HCT116 (cell line): ENCODE data around the gene XG. TPM values are rescaled to one million over a fixed set of nuclear protein-coding genes. Genes with fewer than 3 reads are reported as not detected.
"Not testable (repeated sequence)": the region's sequence is repeated elsewhere in the genome, so short reads cannot be mapped to it uniquely, and the experiment has no call there.

Source experiments
- ATAC-seq: fragments of 200-7000 bp; cut with Tn5 transposase; 2 replicates; pipeline ENCODE4 v1.9.1; 2020; ENCODE audit warnings: mild to moderate bottlenecking, moderate library complexity
- BruUV-seq: library from RNA; stranded (reverse); fragments of 400-500 nt; replicated peaks from 2 replicates; lab custom pipeline; 2021; lab: Mats Ljungman, UMichigan
- CTCF ChIA-PET: fragments of 300-600 bp; sonication (Branson Sonifier 250); formaldehyde crosslinking; loops from one replicate; lab custom pipeline; 2021; ENCODE audit warnings: antibody characterized with exemption; lab: Charles Lee
- POLR2A ChIA-PET: fragments of 300-600, 350-600 bp; sonication (Branson Sonifier 250); formaldehyde crosslinking; loops from one replicate; lab custom pipeline; 2021; ENCODE audit warnings: antibody characterized with exemption; lab: Charles Lee
- RAD21 ChIA-PET, 2 experiments: fragments of 300-600 bp; sonication (Branson Sonifier 250); formaldehyde crosslinking; loops; one replicate each; lab custom pipeline; 2023; ENCODE audit warnings: low total read pairs in 2 of 2; ENCODE audit not compliant: uncharacterized antibody in 2 of 2, unreplicated experiment in 2 of 2, low non-redundant PET in 1 of 2; lab: Charles Lee
- DNase-seq: peaks from one replicate; pipeline ENCODE4 v3.0.0-alpha.2; 2010; ENCODE audit warnings: low read depth, low spot score
- H2AFZ ChIP-seq: fragments of 200-600 bp; shearing (Covaris generic), sonication (generic); 2 replicates; pipeline ENCODE4 v1.6.1; 2017; ENCODE audit warnings: low read depth, mixed run types, mixed read lengths, antibody characterized with exemption, low read length; ENCODE audit not compliant: poor library complexity, severe bottlenecking
- H3K27ac ChIP-seq: 2 replicates; pipeline ENCODE4 v1.5.1; 2012; ENCODE audit warnings: low read depth, low read length
- H3K27me3 ChIP-seq: fragments of 200-600 bp; sonication (generic); 2 replicates; pipeline ENCODE4 v1.6.1; 2016; ENCODE audit warnings: mixed run types, low read length, mixed read lengths; ENCODE audit not compliant: insufficient read depth
- H3K36me3 ChIP-seq, 2 experiments: fragments of 200-500 bp in 1 of 2; fragments of 200-600 bp in 1 of 2; sonication (Bioruptor generic) in 1 of 2; sonication (generic) in 1 of 2; 2 replicates each; pipeline versions ENCODE4 v1.5.1 to v1.6.1; 2014 to 2016; ENCODE audit warnings: low read length in 2 of 2, inconsistent platforms in 1 of 2, mixed read lengths in 1 of 2, mixed run types in 1 of 2; ENCODE audit not compliant: insufficient read depth in 2 of 2, control insufficient read depth in 1 of 2
- H3K4me1 ChIP-seq, 2 experiments: fragments of 200-600 bp in 1 of 2; sonication (generic) in 1 of 2; 2 replicates each; pipeline versions ENCODE4 v1.5.1 to v1.6.1; 2012 to 2017; ENCODE audit warnings: low read length in 2 of 2, inconsistent platforms in 1 of 2, mild to moderate bottlenecking in 1 of 2, mixed read lengths in 1 of 2, mixed run types in 1 of 2, moderate library complexity in 1 of 2; ENCODE audit not compliant: insufficient read depth in 2 of 2, control insufficient read depth in 1 of 2
- H3K4me2 ChIP-seq: fragments of 200-600 bp; sonication (generic); 2 replicates; pipeline ENCODE4 v1.6.1; 2017; ENCODE audit warnings: mixed run types, low read length, mixed read lengths
- H3K4me3 ChIP-seq, 2 experiments: fragments of 200-600 bp in 1 of 2; sonication (generic) in 1 of 2; replicated peaks in 1 of 2; 2 replicates each; pipeline ENCODE4 v1.5.1; 2011 to 2016; ENCODE audit warnings: low read length in 2 of 2, control low read depth in 1 of 2, low read depth in 1 of 2, mild to moderate bottlenecking in 1 of 2, mixed read lengths in 1 of 2, mixed run types in 1 of 2
- H3K79me2 ChIP-seq: fragments of 200-600 bp; sonication (generic); 2 replicates; pipeline ENCODE4 v1.6.1; 2017; ENCODE audit warnings: mild to moderate bottlenecking, mixed run types, low read length, moderate library complexity, mixed read lengths; ENCODE audit not compliant: insufficient read depth
- H3K9ac ChIP-seq: fragments of 200-600 bp; sonication (generic); 2 replicates; pipeline ENCODE4 v1.6.1; 2016; ENCODE audit warnings: low read length, mixed read lengths
- H3K9me2 ChIP-seq: fragments of 200-600 bp; sonication (generic), shearing (Covaris generic); 2 replicates; pipeline ENCODE4 v1.6.1; 2017; ENCODE audit warnings: mixed run types, mild to moderate bottlenecking, moderate library complexity; ENCODE audit not compliant: insufficient read depth
- H3K9me3 ChIP-seq, 2 experiments: fragments of 200-500 bp in 1 of 2; fragments of 200-600 bp in 1 of 2; sonication (Bioruptor generic) in 1 of 2; sonication (generic) in 1 of 2; 2 replicates each; pipeline ENCODE4 v1.6.1; 2014 to 2017; ENCODE audit warnings: low read length in 2 of 2, mixed read lengths in 2 of 2, inconsistent platforms in 1 of 2, low read depth in 1 of 2, mild to moderate bottlenecking in 1 of 2, mixed run types in 1 of 2, moderate library complexity in 1 of 2; ENCODE audit not compliant: control insufficient read depth in 1 of 2, insufficient read depth in 1 of 2
- H4K20me1 ChIP-seq: fragments of 200-600 bp; sonication (generic), shearing (Covaris generic); 2 replicates; pipeline ENCODE4 v1.6.1; 2017; ENCODE audit warnings: mixed run types, mild to moderate bottlenecking, moderate library complexity; ENCODE audit not compliant: insufficient read depth
- ELF1 ChIP-seq: IDR thresholded peaks from 2 replicates; pipeline ENCODE4 v1.6.1; 2012; ENCODE audit warnings: low read depth, borderline replicate concordance
- MAX ChIP-seq: IDR thresholded peaks from 2 replicates; pipeline ENCODE4 v1.6.1; 2012
- SIN3A ChIP-seq: IDR thresholded peaks from 2 replicates; pipeline ENCODE4 v1.6.1; 2012; ENCODE audit warnings: low read depth
- SRF ChIP-seq: IDR thresholded peaks from 2 replicates; pipeline ENCODE4 v1.6.1; 2012; ENCODE audit warnings: low read depth
- intact Hi-C: fragments of 100-400 bp; cut with micrococcal nuclease; formaldehyde crosslinking; loops from 2 replicates; pipeline ENCODE4 v1.10.0; 2022
- total RNA-seq: library from RNA; stranded (reverse); gene quantifications from one replicate; pipeline ENCODE4 v1.2.1, GENCODE V29; 2021; ENCODE audit not compliant: unreplicated experiment
- TF ChIP-seq, protein P1 (sequence below): IDR thresholded peaks from 2 replicates; pipeline ENCODE4 v1.6.1; 2011; ENCODE audit warnings: mild to moderate bottlenecking, low read length, moderate library complexity; ENCODE audit not compliant: insufficient replicate concordance; ENCODE audit errors: extremely low read depth

XG gene
- total RNA-seq, 1 experiment from 2014 or later, result not detected

GRCh38 chrX:2796808-2797207 is 45.0 kb downstream of the XG start:
- H3K9me3 ChIP-seq, H3K4me1 ChIP-seq, intact Hi-C loops, POLR2A ChIA-PET, H3K4me2 ChIP-seq, H4K20me1 ChIP-seq, CTCF ChIA-PET, H3K36me3 ChIP-seq, H3K4me3 ChIP-seq, H3K27ac ChIP-seq, ATAC-seq, H3K27me3 ChIP-seq, H3K9ac ChIP-seq, H3K9me2 ChIP-seq, H3K79me2 ChIP-seq, BruUV-seq, RAD21 ChIA-PET, H2AFZ ChIP-seq, DNase-seq: not testable (repeated sequence)

- Histone ChIP-seq H3K9me3 (no peaks in the 10 kb centered on the region), H4K20me1 (no peaks in the 10 kb centered on the region), H3K9ac (no peak overlapping the region), H3K27ac (no peak overlapping the region), H3K4me1 (peaks cover 0 to 8% of the 10 kb centered on the region in 2 experiments; a peak in 2 of 4 replicates), H3K36me3 (no peaks in the 10 kb centered on the region), H3K79me2 (no peaks in the 10 kb centered on the region), H3K27me3 (no peaks in the 10 kb centered on the region), H3K9me2 (no peaks in the 10 kb centered on the region), H3K4me2 (no peak overlapping the region), H2AFZ (no peak overlapping the region), H3K4me3 (no peak overlapping the region)
- TF ChIP-seq ELF1 (no peak), SIN3A (no peak), MAX (no peak), SRF (no peak)
- TF ChIP-seq, protein P1, sequence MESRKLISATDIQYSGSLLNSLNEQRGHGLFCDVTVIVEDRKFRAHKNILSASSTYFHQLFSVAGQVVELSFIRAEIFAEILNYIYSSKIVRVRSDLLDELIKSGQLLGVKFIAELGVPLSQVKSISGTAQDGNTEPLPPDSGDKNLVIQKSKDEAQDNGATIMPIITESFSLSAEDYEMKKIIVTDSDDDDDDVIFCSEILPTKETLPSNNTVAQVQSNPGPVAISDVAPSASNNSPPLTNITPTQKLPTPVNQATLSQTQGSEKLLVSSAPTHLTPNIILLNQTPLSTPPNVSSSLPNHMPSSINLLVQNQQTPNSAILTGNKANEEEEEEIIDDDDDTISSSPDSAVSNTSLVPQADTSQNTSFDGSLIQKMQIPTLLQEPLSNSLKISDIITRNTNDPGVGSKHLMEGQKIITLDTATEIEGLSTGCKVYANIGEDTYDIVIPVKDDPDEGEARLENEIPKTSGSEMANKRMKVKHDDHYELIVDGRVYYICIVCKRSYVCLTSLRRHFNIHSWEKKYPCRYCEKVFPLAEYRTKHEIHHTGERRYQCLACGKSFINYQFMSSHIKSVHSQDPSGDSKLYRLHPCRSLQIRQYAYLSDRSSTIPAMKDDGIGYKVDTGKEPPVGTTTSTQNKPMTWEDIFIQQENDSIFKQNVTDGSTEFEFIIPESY, result no peak
- CTCF ChIA-PET, result no interaction called here
- RAD21 ChIA-PET, result no interaction called here
- POLR2A ChIA-PET, result no interaction called here
- ATAC-seq, result no peak
- BruUV-seq, result no TSS peak
- DNase-seq, result no peak
- intact Hi-C loops, result no loop called here
Measured at GRCh38 chrX:2799369-2799768, 47.5 kb downstream of the XG start.

- intact Hi-C loops, H3K36me3 ChIP-seq, BruUV-seq, H3K27ac ChIP-seq, H3K4me3 ChIP-seq, H3K4me2 ChIP-seq, CTCF ChIA-PET, DNase-seq, POLR2A ChIA-PET, H3K9ac ChIP-seq, H3K79me2 ChIP-seq, ATAC-seq, H4K20me1 ChIP-seq, H3K27me3 ChIP-seq, H3K9me3 ChIP-seq, H3K9me2 ChIP-seq, RAD21 ChIA-PET, H2AFZ ChIP-seq: not testable (repeated sequence)
- peaks cover 0 to 15% of the 10 kb centered on the region in 2 experiments; a peak in 3 of 4 replicates for H3K4me1 ChIP-seq
Measured at GRCh38 chrX:2799980-2800379, 48.1 kb downstream of the XG start.
